Calu3 (cell line): ENCODE data around the gene RTP3. TPM values are rescaled to one million over a fixed set of nuclear protein-coding genes. Genes with fewer than 3 reads are reported as not detected.

Experiments
- BruUV-seq: library from RNA; stranded (reverse); fragments of 400-500 nt; replicated peaks from 2 replicates; lab custom pipeline; 2021; lab: Mats Ljungman, UMichigan
- CTCF ChIA-PET: fragments of 300-600 bp; sonication (Branson Sonifier 250); formaldehyde crosslinking; loops from one replicate; lab custom pipeline; 2022; ENCODE audit warnings: antibody characterized with exemption; lab: Charles Lee
- DNase-seq: peaks from one replicate; pipeline ENCODE4 v3.0.0; 2022
- H3K27ac Mint-ChIP-seq: one replicate; pipeline ENCODE4 v1.8.0; 2022; ENCODE audit warnings: mixed read lengths; ENCODE audit not compliant: unreplicated experiment
- H3K27me3 Mint-ChIP-seq: one replicate; pipeline ENCODE4 v1.8.0; 2022; ENCODE audit warnings: mixed read lengths; ENCODE audit not compliant: unreplicated experiment
- H3K36me3 Mint-ChIP-seq: one replicate; pipeline ENCODE4 v1.8.0; 2022; ENCODE audit warnings: mild to moderate bottlenecking, moderate library complexity, mixed read lengths; ENCODE audit not compliant: insufficient read depth, unreplicated experiment
- H3K4me1 Mint-ChIP-seq: one replicate; pipeline ENCODE4 v1.8.0; 2022; ENCODE audit warnings: mild to moderate bottlenecking, low read depth, mixed read lengths; ENCODE audit not compliant: unreplicated experiment
- H3K4me3 Mint-ChIP-seq: one replicate; pipeline ENCODE4 v1.8.0; 2022; ENCODE audit warnings: mild to moderate bottlenecking, low read depth, moderate library complexity, mixed read lengths; ENCODE audit not compliant: unreplicated experiment
- H3K9me3 Mint-ChIP-seq: one replicate; pipeline ENCODE4 v1.8.0; 2022; ENCODE audit warnings: low read depth, mixed read lengths; ENCODE audit not compliant: unreplicated experiment
- CTCF ChIP-seq: fragments of 200-600 bp; IDR thresholded peaks from one replicate; pipeline ENCODE4 v1.8.0; 2022; ENCODE audit warnings: antibody characterized with exemption; ENCODE audit not compliant: unreplicated experiment
- intact Hi-C: fragments of 100-400 bp; cut with micrococcal nuclease; formaldehyde crosslinking; loops from one replicate; pipeline ENCODE4 v1.10.0; 2022; ENCODE audit not compliant: unreplicated experiment
- total RNA-seq: library from RNA; stranded (reverse); gene quantifications from 2 replicates; pipeline ENCODE4 v1.2.3, GENCODE V29; 2022

RTP3 gene
- total RNA-seq, 1 experiment from 2014 or later = not detected

DNA sequence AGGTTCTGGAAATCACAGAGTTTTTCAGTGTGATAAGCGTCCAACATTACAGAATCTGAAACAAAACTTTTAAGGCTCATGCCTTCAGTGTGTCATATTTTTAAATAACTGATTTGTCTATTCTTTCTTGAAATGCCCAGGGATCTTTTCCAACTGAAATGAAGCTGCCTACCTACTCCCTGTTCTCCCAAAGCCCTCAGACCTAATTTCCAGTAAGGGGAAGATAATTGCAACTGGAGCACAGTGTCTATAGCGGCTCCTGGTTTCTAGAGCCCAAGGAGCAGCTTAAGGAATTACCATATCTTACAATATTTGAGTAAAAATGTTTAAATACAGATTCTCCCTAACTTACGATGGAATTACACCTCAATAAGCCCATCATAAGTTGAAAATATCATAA lies 35.3 kb downstream of the RTP3 start:
- no peak for DNase-seq
- Mint-ChIP-seq H3K27ac (no peak overlapping the region), H3K36me3 (peaks cover 4% of the 10 kb centered on the region), H3K9me3 (no peaks in the 10 kb centered on the region), H3K4me1 (peaks cover 11% of the 10 kb centered on the region), H3K27me3 (no peaks in the 10 kb centered on the region), H3K4me3 (no peak overlapping the region)
- no peak for TF ChIP-seq CTCF
- intact Hi-C loops = no loop called here
- CTCF ChIA-PET = no interaction called here
- BruUV-seq = no TSS peak

GRCh38 chr3:46535746-46536145 lies 38.0 kb downstream of the RTP3 start:
- intact Hi-C loops = no loop called here
- Mint-ChIP-seq H3K4me3 (no peak overlapping the region), H3K9me3 (no peaks in the 10 kb centered on the region), H3K27ac (no peak overlapping the region), H3K36me3 (peaks cover 4% of the 10 kb centered on the region), H3K27me3 (no peaks in the 10 kb centered on the region), H3K4me1 (peaks cover 9% of the 10 kb centered on the region)
- no peak for DNase-seq
- no TSS peak for BruUV-seq
- no peak for TF ChIP-seq CTCF
- CTCF ChIA-PET = no interaction called here

GRCh38 chr3:46536758-46537157 lies 39.0 kb downstream of the RTP3 start:
- Mint-ChIP-seq H3K4me1 (peaks cover under 1% of the 10 kb centered on the region), H3K9me3 (no peaks in the 10 kb centered on the region), H3K27ac (no peak overlapping the region), H3K27me3 (no peaks in the 10 kb centered on the region), H3K4me3 (no peak overlapping the region), H3K36me3 (no peaks in the 10 kb centered on the region)
- CTCF ChIA-PET = interaction anchor here (0.6 kb wide), 1 partner anchor 61 kb away, joined by 4 read pairs; no protein-coding TSS in a partner anchor
- intact Hi-C loops = no loop called here
- BruUV-seq = no TSS peak
- DNase-seq = no peak
- TF ChIP-seq CTCF = no peak

DNA sequence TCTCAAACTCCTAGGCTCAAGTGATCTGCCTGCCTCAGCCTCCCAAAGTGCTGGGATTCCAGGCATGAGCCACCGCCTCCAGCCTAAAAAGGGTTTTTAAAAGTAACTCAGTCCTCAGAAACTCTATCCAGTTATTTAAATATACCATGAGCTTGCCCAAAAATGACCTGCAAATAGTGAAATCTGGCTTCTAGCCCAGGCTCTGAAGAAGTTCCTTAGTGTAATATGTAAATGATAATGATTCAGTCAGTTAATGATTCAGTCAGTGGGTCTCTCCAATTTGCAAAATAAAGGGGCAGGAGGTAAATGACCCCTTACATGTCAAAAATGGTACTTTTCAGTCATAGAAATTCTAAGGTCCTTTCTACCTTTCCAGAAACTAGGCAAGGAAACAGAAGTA lies 39.5 kb downstream of the RTP3 start:
- no peak for TF ChIP-seq CTCF
- no peak overlapping the region for H3K4me3 Mint-ChIP-seq
- H3K9me3 Mint-ChIP-seq = no peaks in the 10 kb centered on the region
- intact Hi-C loops = no loop called here
- no peak for DNase-seq
- H3K36me3 Mint-ChIP-seq = no peaks in the 10 kb centered on the region
- H3K4me1 Mint-ChIP-seq = peaks cover 6% of the 10 kb centered on the region
- CTCF ChIA-PET = no interaction called here
- no peak overlapping the region for H3K27ac Mint-ChIP-seq
- H3K27me3 Mint-ChIP-seq = no peaks in the 10 kb centered on the region
- BruUV-seq = no TSS peak
